HK-2 (cell line): ENCODE data around the gene SLC39A2.
"Not testable (repeated sequence)": the region's sequence is repeated elsewhere in the genome, so short reads cannot be mapped to it uniquely, and the experiment has no call there.

Source experiments
- DNase-seq: peaks from one replicate; pipeline ENCODE4 v3.0.0-alpha.2; 2018; ENCODE audit not compliant: unreplicated experiment

SLC39A2 gene, protein sequence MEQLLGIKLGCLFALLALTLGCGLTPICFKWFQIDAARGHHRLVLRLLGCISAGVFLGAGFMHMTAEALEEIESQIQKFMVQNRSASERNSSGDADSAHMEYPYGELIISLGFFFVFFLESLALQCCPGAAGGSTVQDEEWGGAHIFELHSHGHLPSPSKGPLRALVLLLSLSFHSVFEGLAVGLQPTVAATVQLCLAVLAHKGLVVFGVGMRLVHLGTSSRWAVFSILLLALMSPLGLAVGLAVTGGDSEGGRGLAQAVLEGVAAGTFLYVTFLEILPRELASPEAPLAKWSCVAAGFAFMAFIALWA

DNA sequence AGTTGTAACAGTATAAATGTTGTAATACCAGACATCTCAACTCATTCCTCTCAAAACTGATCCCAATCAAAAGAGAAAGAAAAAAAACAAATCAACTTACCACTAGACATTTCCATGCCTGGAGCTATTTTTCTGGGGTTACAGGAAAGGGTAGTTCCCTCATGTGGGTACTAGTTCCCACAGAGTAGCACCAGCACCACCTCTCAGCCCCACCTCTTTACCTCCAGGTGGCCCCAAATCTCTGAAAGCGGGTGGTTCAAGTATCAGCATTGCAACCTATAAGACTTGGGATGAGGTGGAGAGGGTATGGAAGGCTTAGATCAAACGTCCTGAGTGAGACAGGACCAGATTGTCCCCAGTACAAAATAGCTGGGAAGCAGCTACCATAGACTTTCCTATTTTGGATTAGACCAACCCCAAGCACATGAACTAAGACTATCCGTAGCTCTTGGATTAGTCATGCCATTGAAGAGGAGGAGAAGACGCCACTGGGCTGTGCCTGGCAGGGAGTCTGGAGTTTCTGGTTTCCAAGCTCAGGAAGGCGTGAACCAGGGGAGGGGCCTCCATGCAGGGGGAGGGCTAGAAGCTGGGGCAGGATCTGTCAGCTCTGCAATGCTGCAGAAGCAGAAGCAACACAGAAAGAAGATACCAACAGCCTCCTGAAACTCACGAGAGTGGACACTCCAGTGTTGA, at the start of gene SLC39A2:
TSS of gene SLC39A2 (plus strand) at position 620 of the 693 bp plus-strand sequence. CDS start 154 bp downstream, outside the sequence.
- DNase-seq, result peak; percentile 49

GRCh38 chr14:20954736-20955537, 44.2 kb upstream of the SLC39A2 start, which contains the start of gene RNASE2:
TSS of gene RNASE2 (plus strand) at chr14:20955487. CDS start at chr14:20955772, 285 bp downstream.
- DNase-seq, result not testable (repeated sequence)

- not testable (repeated sequence) for DNase-seq
Measured at GRCh38 chr14:20955538-20955873, 43.6 kb upstream of the SLC39A2 start.

GRCh38 chr14:20956376-20956976, 42.6 kb upstream of the SLC39A2 start:
- DNase-seq, result no peak

- DNase-seq, result not testable (repeated sequence)
Measured at GRCh38 chr14:20958946-20959345, 40.1 kb upstream of the SLC39A2 start.

- DNase-seq, result no peak
Measured at GRCh38 chr14:20969336-20969735, 29.8 kb upstream of the SLC39A2 start.

DNA sequence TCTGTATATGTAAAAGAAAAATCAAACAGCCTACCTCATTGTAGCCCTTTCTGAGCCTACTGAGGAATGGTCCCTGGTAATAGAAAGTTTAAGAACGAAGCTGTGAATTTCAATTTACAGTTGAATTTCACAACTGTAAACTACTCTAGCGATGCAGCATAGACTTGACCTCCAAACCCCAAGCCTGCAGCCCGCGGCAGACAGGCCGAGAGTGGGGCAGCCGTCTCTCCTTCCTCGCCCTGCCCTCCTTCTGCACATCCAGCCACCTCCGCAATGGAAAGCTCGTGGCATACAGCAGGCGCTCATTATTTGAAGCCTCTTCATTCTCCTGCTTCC, 28.5 kb upstream of the SLC39A2 start:
- DNase-seq, result no peak

DNA sequence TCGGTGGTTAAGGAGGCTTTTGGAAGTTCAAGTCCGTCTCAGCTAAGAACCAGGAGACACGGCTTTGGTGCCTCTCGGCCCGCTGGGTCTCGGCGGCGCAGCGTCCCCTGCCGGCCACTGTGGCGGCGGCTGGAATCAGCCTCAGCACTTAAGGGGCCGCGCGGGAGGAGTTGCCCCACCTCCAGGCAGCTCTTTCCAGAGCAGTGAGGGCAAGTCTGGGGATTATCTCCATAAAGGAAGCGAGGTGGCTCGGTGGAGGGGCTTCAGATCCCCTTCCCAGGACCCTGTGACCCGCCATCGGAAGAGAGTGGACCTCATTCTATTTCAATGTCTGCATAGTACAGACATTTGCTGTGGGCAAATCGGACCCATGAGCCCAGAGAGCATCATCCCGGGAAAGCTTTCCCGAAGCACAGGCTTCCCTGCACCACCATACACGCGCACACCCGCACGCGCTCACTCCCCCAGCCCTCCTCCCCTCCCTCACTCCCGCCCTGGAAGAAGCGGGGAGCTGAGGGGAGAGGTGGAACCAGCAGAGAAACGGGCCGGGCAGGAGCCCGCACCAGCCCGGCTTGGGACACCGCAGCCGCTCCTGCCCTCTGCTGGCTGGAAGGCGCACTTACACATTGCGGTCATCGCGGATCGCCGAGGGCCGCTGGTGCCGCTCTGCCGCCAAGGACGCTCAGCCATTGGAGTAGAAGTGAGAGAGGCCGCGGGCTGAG, 27.9 kb upstream of the SLC39A2 start:
- peak; percentile 90 for DNase-seq

- DNase-seq, result no peak
Measured at GRCh38 chr14:20971705-20972021, 27.4 kb upstream of the SLC39A2 start.

DNA sequence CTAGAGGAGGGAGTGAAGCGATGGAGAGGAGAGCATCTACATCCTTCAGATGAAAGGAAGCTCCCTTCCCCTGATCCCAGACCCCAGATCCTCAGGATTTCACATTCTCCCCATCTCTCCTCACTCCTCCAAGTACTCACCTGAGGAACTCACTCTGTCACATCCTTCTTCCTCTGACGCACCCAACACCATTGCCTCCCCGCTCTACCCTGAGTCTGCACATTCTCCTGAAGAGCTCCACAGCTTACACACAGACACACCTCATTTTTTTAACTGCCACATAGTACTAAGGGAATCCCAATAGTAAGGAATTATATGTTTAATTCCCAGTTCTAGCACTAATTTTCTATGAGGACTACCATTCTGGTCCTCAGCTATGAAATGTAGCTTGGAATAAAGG, 25.6 kb upstream of the SLC39A2 start:
- DNase-seq, result no peak

GRCh38 chr14:20976291-20976690, 22.8 kb upstream of the SLC39A2 start:
- DNase-seq, result no peak

DNA sequence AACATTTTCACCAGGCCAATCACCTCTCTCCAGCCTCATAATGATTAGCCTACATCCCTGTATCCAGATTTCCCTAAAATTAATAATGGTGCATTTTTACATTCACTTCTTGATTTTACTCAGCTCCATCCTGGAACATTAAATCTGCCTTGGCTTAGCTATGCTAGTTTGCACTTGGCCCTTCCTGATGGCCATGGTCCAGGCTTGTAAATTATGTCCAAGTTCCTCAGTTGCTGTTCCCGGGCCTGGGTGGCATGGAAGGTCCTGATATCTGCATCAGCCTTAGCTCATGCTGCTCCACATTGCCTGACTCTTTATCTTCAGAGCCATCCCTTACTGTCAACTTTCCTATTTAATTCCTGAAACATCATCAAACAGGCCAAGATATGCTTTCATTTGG, 20.4 kb upstream of the SLC39A2 start:
- no peak for DNase-seq

DNA sequence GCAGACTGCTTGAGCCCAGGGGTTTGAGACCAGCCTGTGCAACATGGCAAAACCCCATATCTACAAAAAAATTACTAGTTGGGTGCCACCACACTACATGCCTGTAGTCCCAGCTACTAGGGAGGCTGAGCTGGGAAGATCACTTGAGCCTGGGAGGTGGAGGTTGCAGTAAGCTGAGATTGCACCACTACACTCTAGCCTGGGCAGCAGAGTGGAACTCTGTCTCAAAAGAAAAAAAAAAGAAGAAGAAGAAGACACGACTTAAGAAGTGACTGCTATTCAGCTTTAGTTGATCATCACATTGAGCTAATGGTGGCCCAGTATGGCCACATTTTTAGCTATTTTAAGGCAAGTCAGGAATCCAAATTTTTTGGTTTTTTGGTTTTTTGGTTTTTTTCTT, 18.2 kb upstream of the SLC39A2 start:
- DNase-seq, result no peak

- DNase-seq, result no peak
Measured at GRCh38 chr14:20982646-20983369, 16.3 kb upstream of the SLC39A2 start.

- not testable (repeated sequence) for DNase-seq
Measured at GRCh38 chr14:20985650-20986049, 13.4 kb upstream of the SLC39A2 start.

DNA sequence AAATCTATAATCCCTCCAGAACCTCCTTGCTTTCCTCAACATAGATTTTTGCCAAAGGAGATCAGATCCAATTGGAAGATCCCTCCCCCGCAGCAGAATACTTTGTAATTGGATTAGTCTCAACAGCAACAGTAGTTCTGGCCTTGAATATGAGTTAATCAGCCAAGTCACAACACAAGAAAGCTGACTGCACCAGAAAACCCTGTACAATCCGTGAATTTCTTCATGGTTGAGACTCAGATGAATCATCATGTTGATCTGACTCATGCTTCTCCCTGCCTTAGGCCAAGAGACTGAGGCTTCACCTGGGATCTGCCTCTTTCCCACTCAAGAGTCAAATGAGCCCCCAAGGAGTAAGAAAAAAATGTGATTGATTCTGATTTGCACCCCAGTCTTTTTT, 12.3 kb upstream of the SLC39A2 start:
- DNase-seq, result peak; percentile 23

DNA sequence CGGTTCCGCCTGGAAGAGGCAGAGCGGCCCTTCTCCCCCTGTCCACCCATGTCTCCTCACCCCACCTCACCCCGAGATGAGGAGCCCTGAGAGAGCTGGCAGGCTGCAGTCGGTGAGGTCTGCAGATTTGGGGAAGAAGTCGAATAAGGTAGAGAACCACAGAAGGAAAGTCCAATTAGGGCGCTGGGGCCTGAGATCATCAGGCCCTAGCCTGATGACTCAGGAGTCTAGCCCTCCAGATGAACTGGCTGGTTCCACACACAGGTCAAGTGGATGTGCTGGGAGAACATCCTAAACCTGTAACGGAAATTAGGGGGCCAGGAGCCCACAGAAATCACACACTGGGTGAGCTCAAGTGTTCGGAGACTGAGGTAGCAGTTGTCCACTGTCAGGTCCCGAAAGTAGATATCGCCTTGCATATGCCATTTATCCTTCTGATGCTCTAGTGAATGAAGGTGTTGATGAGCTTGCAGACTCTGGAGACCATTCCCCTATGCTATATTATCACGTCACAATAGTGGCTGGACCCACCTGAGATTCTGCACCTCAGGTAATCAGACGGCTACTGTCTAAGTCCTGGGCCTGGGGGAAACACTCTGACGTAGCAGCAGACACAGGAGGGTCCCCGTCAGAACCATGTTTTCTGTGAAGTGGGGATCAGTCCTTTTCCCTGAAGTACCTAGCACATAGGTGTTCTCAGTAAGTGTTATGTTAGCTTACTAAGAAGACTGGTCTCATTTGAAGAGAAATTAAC, 10.2 kb upstream of the SLC39A2 start:
- no peak for DNase-seq

GRCh38 chr14:20989471-20989786, 9.7 kb upstream of the SLC39A2 start:
- DNase-seq, result no peak

- peak; percentile 91 for DNase-seq
Measured at GRCh38 chr14:20989787-20990600, 9.1 kb upstream of the SLC39A2 start, which contains the start of gene METTL17. TSS of gene METTL17 (plus strand) at chr14:20989980. CDS start at chr14:20990003, 23 bp downstream.
